KOPT-K1 (cell line): ENCODE results near the gene LRBA.

Source experiments
- H3K27ac ChIP-seq: fragments of 200-600 bp; sonication (generic); 2 replicates; pipeline ENCODE4 v1.5.1; 2016; ENCODE audit warnings: antibody characterized with exemption, mild to moderate bottlenecking, low read depth, low read length; ENCODE audit not compliant: poor library complexity, severe bottlenecking
- H3K36me3 ChIP-seq: fragments of 200-600 bp; sonication (generic); 2 replicates; pipeline ENCODE4 v1.5.1; 2017; ENCODE audit warnings: antibody characterized with exemption, mild to moderate bottlenecking, low read length, moderate library complexity; ENCODE audit not compliant: insufficient read depth
- H3K9me3 ChIP-seq: fragments of 200-600 bp; sonication (generic); 2 replicates; pipeline ENCODE4 v1.5.1; 2017; ENCODE audit warnings: antibody characterized with exemption, low read length, mild to moderate bottlenecking; ENCODE audit not compliant: insufficient read depth, poor library complexity, severe bottlenecking

Gene LRBA

GRCh38 chr4:150217808-150218207, 797.3 kb downstream of the LRBA start:
- no peaks in the 10 kb centered on the region for H3K9me3 ChIP-seq
- no peak overlapping the region for H3K27ac ChIP-seq
- H3K36me3 ChIP-seq, result no peaks in the 10 kb centered on the region

- no peak overlapping the region for H3K27ac ChIP-seq
- no peaks in the 10 kb centered on the region for H3K36me3 ChIP-seq
Measured at GRCh38 chr4:150217192-150217591, 797.9 kb downstream of the LRBA start.

GRCh38 chr4:150216726-150217125, 798.4 kb downstream of the LRBA start:
- H3K9me3 ChIP-seq, result no peaks in the 10 kb centered on the region
- no peaks in the 10 kb centered on the region for H3K36me3 ChIP-seq
- H3K27ac ChIP-seq, result no peak overlapping the region

More at GRCh38 chr4:150217192-150217591, 797.9 kb downstream of the LRBA start:
- H3K9me3 ChIP-seq, result no peaks in the 10 kb centered on the region

GRCh38 chr4:150215601-150216000, 799.5 kb downstream of the LRBA start:
- H3K9me3 ChIP-seq, result no peaks in the 10 kb centered on the region
- H3K27ac ChIP-seq, result no peak overlapping the region

More at GRCh38 chr4:150215601-150216000, 799.5 kb downstream of the LRBA start:
- no peaks in the 10 kb centered on the region for H3K36me3 ChIP-seq
